GM12872 (cell line): ENCODE data around the gene ANKRD40.

Experiments
- TF ChIP-seq, protein P1 (sequence below): IDR thresholded peaks from 3 replicates; pipeline ENCODE4 v1.5.1; 2011; ENCODE audit warnings: low read depth, mild to moderate bottlenecking, low read length, moderate library complexity; ENCODE audit not compliant: insufficient read depth

ANKRD40 gene

GRCh38 chr17:50731575-50732460 lies 24.1 kb upstream of the ANKRD40 start:
- TF ChIP-seq, protein P1, sequence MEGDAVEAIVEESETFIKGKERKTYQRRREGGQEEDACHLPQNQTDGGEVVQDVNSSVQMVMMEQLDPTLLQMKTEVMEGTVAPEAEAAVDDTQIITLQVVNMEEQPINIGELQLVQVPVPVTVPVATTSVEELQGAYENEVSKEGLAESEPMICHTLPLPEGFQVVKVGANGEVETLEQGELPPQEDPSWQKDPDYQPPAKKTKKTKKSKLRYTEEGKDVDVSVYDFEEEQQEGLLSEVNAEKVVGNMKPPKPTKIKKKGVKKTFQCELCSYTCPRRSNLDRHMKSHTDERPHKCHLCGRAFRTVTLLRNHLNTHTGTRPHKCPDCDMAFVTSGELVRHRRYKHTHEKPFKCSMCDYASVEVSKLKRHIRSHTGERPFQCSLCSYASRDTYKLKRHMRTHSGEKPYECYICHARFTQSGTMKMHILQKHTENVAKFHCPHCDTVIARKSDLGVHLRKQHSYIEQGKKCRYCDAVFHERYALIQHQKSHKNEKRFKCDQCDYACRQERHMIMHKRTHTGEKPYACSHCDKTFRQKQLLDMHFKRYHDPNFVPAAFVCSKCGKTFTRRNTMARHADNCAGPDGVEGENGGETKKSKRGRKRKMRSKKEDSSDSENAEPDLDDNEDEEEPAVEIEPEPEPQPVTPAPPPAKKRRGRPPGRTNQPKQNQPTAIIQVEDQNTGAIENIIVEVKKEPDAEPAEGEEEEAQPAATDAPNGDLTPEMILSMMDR, result no peak

DNA sequence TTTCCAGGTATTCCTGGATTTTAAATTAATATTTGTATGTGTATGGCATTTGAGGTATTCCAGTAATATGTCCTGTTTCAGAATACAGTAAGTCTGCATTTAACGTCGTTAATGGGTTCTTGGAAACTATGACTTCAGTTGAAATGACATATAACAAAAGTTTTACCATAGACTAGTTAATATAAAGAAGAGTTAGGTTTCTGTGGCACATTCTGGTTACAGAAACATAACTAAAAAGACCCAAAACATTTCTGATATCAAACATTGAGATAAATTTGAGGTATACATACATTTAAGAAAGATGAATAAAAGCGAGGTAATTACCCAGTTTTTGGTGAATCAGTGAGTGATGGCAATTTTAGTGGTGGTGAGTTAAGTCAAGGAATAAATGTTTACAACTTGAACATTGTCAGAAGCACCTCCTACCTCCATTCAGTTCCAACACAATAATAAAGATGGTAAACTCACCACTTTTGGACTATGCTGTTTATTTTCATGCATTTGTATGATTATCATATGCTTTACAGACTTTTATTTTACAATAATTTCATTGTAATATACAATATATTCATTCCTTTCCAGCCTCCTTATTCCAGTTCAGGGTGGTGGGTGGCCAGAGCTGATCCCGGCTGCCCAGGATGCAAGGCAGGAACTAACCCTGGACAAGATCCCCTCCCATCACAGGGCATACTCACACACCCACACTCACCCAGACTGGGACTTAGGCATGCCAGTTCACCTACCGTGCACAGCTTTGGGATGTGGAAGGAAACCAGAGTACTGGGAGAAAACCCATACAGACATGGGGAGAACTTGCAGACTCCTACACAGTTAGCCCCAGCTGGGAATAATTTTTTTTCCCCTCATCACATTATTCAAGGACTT lies 21.4 kb upstream of the ANKRD40 start:
- TF ChIP-seq, protein P1, result no peak

GRCh38 chr17:50728112-50728429 lies 20.4 kb upstream of the ANKRD40 start:
- TF ChIP-seq, protein P1, result no peak

GRCh38 chr17:50725769-50726655 lies 18.3 kb upstream of the ANKRD40 start:
- TF ChIP-seq, protein P1, result no peak

DNA sequence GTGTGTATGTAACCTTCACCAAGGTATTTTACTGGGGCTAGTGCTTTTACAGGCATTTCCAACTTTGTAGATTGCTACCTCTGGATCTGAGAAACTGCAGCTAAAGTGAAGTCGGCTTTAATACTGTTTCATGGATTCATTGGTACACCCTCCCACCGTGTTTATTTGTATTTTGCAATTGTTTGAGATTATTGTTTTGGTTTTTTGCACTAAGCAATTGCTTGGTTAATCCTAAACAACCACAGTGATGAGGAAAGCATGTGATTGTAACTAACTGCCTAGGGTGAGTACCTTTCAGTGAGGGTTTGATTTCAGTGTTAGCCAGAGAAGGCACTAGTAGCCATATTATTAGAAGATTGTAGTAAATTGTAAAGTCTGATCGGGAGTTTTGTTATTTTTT lies 15.0 kb upstream of the ANKRD40 start:
- TF ChIP-seq, protein P1, result no peak

- TF ChIP-seq, protein P1, result no peak
Measured at GRCh38 chr17:50721194-50722010, 13.7 kb upstream of the ANKRD40 start.
